ENCODE measurements around the gene ZFAND2A. TPM values are rescaled to one million over a fixed set of nuclear protein-coding genes. Genes with fewer than 3 reads are reported as not detected.

Gene ZFAND2A
- total RNA-seq, 2 experiments from 2014 or later = 92.3 to 92.5 TPM

Other genes starting within 250 kb of the ZFAND2A start
- 1 to 10 TPM; 6.8 to 7.2 TPM for gene ADAP1, start 205.5 kb downstream of the ZFAND2A start, total RNA-seq
- 10 to 100 TPM; 47.7 to 51.8 TPM for gene COX19, start 184.6 kb downstream of the ZFAND2A start, total RNA-seq
- not detected for gene CYP2W1, start 177.0 kb downstream of the ZFAND2A start, total RNA-seq
- gene GPR146, start 115.7 kb downstream of the ZFAND2A start, total RNA-seq = 10 to 100 TPM in 1 of 2 experiments, 1 to 10 TPM in 1; 9.9 to 13.7 TPM
- gene GPER1, start 72.1 kb downstream of the ZFAND2A start, total RNA-seq = not detected
- gene UNCX, start 72.7 kb upstream of the ZFAND2A start, total RNA-seq = not detected

Data from CD4-positive, alpha-beta T cell (primary cell).